SU-DHL-6 (cell line): ENCODE measurements around the gene ZNF148.
"Not testable (repeated sequence)": the region's sequence is repeated elsewhere in the genome, so short reads cannot be mapped to it uniquely, and the experiment has no call there.

ENCODE experiments used
- H2AFZ ChIP-seq: fragments of 200-600 bp; sonication (generic); 2 replicates; pipeline ENCODE4 v1.6.1; 2014; ENCODE audit warnings: low read depth, mild to moderate bottlenecking, moderate library complexity, mixed read lengths, antibody characterized with exemption, low read length; ENCODE audit not compliant: severe bottlenecking
- H3F3A ChIP-seq: fragments of 200-600 bp; shearing (Covaris generic); 2 replicates; pipeline ENCODE4 v1.6.0; 2016; ENCODE audit warnings: antibody characterized with exemption, mild to moderate bottlenecking; ENCODE audit not compliant: insufficient read depth
- H3K27ac ChIP-seq: fragments of 200-600 bp; sonication (generic); 2 replicates; pipeline ENCODE4 v1.5.1; 2016; ENCODE audit warnings: low read depth, mild to moderate bottlenecking, low read length, moderate library complexity, mixed read lengths
- H3K27me3 ChIP-seq: fragments of 200-600 bp; sonication (generic), shearing (Covaris generic); 2 replicates; pipeline ENCODE4 v1.6.0; 2014; ENCODE audit warnings: mild to moderate bottlenecking, low read length
- H3K36me3 ChIP-seq: fragments of 200-600 bp; sonication (generic); 2 replicates; pipeline ENCODE4 v1.6.1; 2014; ENCODE audit warnings: mild to moderate bottlenecking, low read length, mixed read lengths
- H3K4me2 ChIP-seq: fragments of 300-600, 200-600 bp; shearing (Covaris generic), sonication (generic); 2 replicates; pipeline ENCODE4 v1.6.0; 2014; ENCODE audit warnings: low read length, low read depth, mild to moderate bottlenecking; ENCODE audit not compliant: poor library complexity, severe bottlenecking
- H3K4me3 ChIP-seq: fragments of 200-600 bp; sonication (generic); 2 replicates; pipeline ENCODE4 v1.5.1; 2014; ENCODE audit warnings: antibody characterized with exemption, low read length, mild to moderate bottlenecking, mixed read lengths; ENCODE audit not compliant: insufficient read depth, poor library complexity, severe bottlenecking
- H3K79me2 ChIP-seq: fragments of 200-600 bp; sonication (generic); 2 replicates; pipeline ENCODE4 v1.6.1; 2014; ENCODE audit warnings: mild to moderate bottlenecking, low read length, moderate library complexity; ENCODE audit not compliant: insufficient read depth
- H3K9ac ChIP-seq: fragments of 200-600 bp; sonication (generic); 2 replicates; pipeline ENCODE4 v1.7.0; 2014; ENCODE audit warnings: mild to moderate bottlenecking, low read length
- H3K9me2 ChIP-seq: fragments of 200-600 bp; sonication (generic); replicated peaks from 2 replicates; pipeline ENCODE4 v1.6.1; 2014; ENCODE audit warnings: low read length; ENCODE audit not compliant: insufficient read depth
- H3K9me3 ChIP-seq: fragments of 200-600 bp; sonication (generic); 2 replicates; pipeline ENCODE4 v1.6.1; 2014; ENCODE audit warnings: low read length, mixed read lengths; ENCODE audit not compliant: insufficient read depth
- H4K20me1 ChIP-seq: fragments of 200-600 bp; sonication (generic); 2 replicates; pipeline ENCODE4 v1.6.1; 2014; ENCODE audit warnings: low read depth, mild to moderate bottlenecking, antibody characterized with exemption, low read length, moderate library complexity, mixed read lengths
- CTCF ChIP-seq: fragments of 200-600 bp; sonication (generic); IDR thresholded peaks from one replicate; pipeline ENCODE4 v1.5.1; 2017; ENCODE audit warnings: antibody characterized with exemption, mild to moderate bottlenecking, low read length, moderate library complexity; ENCODE audit not compliant: insufficient read depth, poor library complexity, severe bottlenecking
- EZH2phosphoT487 ChIP-seq: fragments of 200-600 bp; sonication (generic), shearing (Covaris generic); conservative IDR thresholded peaks from 2 replicates; pipeline ENCODE4 v1.6.1; 2018; ENCODE audit warnings: mild to moderate bottlenecking, antibody characterized with exemption, low read length, moderate library complexity, mixed read lengths

ZNF148 gene

GRCh38 chr3:125395091-125395490 lies 20.0 kb upstream of the ZNF148 start:
- no peak overlapping the region for H3K4me2 ChIP-seq
- no peaks in the 10 kb centered on the region for H3K9me3 ChIP-seq
- no peaks in the 10 kb centered on the region for H4K20me1 ChIP-seq
- no peak overlapping the region for H3K4me3 ChIP-seq
- no peak overlapping the region for H3K9ac ChIP-seq
- H2AFZ ChIP-seq, result no peak overlapping the region
- no peaks in the 10 kb centered on the region for H3F3A ChIP-seq
- no peaks in the 10 kb centered on the region for H3K9me2 ChIP-seq
- H3K27me3 ChIP-seq, result no peaks in the 10 kb centered on the region
- H3K79me2 ChIP-seq, result no peaks in the 10 kb centered on the region
- no peaks in the 10 kb centered on the region for H3K36me3 ChIP-seq
- TF ChIP-seq CTCF (no peak), EZH2phosphoT487 (no peak)
- H3K27ac ChIP-seq, result no peak overlapping the region

- no peaks in the 10 kb centered on the region for H3K9me2 ChIP-seq
- H3K27me3 ChIP-seq, result no peaks in the 10 kb centered on the region
- H3K9me3 ChIP-seq, result no peaks in the 10 kb centered on the region
- no peak overlapping the region for H2AFZ ChIP-seq
- no peaks in the 10 kb centered on the region for H3K36me3 ChIP-seq
- H3K9ac ChIP-seq, result no peak overlapping the region
- H3F3A ChIP-seq, result no peaks in the 10 kb centered on the region
- H4K20me1 ChIP-seq, result no peaks in the 10 kb centered on the region
- no peak overlapping the region for H3K4me2 ChIP-seq
- no peaks in the 10 kb centered on the region for H3K79me2 ChIP-seq
- H3K27ac ChIP-seq, result no peak overlapping the region
- TF ChIP-seq EZH2phosphoT487, result no peak
- no peak for TF ChIP-seq CTCF
- H3K4me3 ChIP-seq, result no peak overlapping the region
These were observed 19.3 kb upstream of the ZNF148 start for GRCh38 chr3:125394406-125394805.

GRCh38 chr3:125389282-125389681 lies 14.2 kb upstream of the ZNF148 start:
- H4K20me1 ChIP-seq, result no peaks in the 10 kb centered on the region
- no peaks in the 10 kb centered on the region for H3K27me3 ChIP-seq
- no peak for TF ChIP-seq EZH2phosphoT487
- TF ChIP-seq CTCF, result no peak
- H3K4me3 ChIP-seq, result no peak overlapping the region
- no peak overlapping the region for H3K4me2 ChIP-seq
- no peaks in the 10 kb centered on the region for H3K79me2 ChIP-seq
- no peaks in the 10 kb centered on the region for H3K9me2 ChIP-seq
- no peak overlapping the region for H3K27ac ChIP-seq
- no peaks in the 10 kb centered on the region for H3K36me3 ChIP-seq
- H2AFZ ChIP-seq, result no peak overlapping the region
- H3F3A ChIP-seq, result no peaks in the 10 kb centered on the region
- H3K9me3 ChIP-seq, result no peaks in the 10 kb centered on the region
- no peak overlapping the region for H3K9ac ChIP-seq

- H3K36me3 ChIP-seq, H2AFZ ChIP-seq, H4K20me1 ChIP-seq, H3K9me2 ChIP-seq, H3K4me2 ChIP-seq, H3F3A ChIP-seq, H3K27me3 ChIP-seq, H3K27ac ChIP-seq, H3K79me2 ChIP-seq, H3K4me3 ChIP-seq, H3K9me3 ChIP-seq, H3K9ac ChIP-seq: not testable (repeated sequence)
These were observed 13.2 kb upstream of the ZNF148 start for GRCh38 chr3:125388369-125388768.
